ENCODE results near the gene TMEM176B. TPM values are rescaled to one million over a fixed set of nuclear protein-coding genes. Genes with fewer than 3 reads are reported as not detected.

TMEM176B gene
- total RNA-seq, 4 donors from 2014 or later, result 30.4 to 369 (median 224) TPM

- peaks cover 9 to 25% (median 13%) of the 10 kb centered on the region in 4 donors for H3K4me1 ChIP-seq
- no peak overlapping the region for H3K4me3 ChIP-seq
- H3K27ac ChIP-seq, result peak overlapping the region in 3 of 4 donors; percentile 32 to 56 (median 34)
- H3K9me3 ChIP-seq, result no peaks in the 10 kb centered on the region
- in situ Hi-C loops (cut with MboI; ENCODE audit: low pct_ligation_motif_present in 1 of 4, low pct_unique_long_range_greater_than_20kb in 1 of 4, low sequenced_read_pairs in 3 of 4), result no loop called here
- intact Hi-C loops (cut with DNase I; ENCODE audit: low total_unique reads), result no loop called here
- H3K36me3 ChIP-seq, result no peaks in the 10 kb centered on the region
- H3K27me3 ChIP-seq, result no peaks in the 10 kb centered on the region
- 67% methylated on average over 1 of the region's 1 CpG; no CpG with 5 or more reads in 1 of the 2 donors for WGBS, 2 donors (ENCODE audit: low coverage in 1 of 2)
- DNase-seq, result no peak
- no peak for TF ChIP-seq POLR2A (IDR thresholded peaks at IDR 0.05)
- TF ChIP-seq, protein P1, sequence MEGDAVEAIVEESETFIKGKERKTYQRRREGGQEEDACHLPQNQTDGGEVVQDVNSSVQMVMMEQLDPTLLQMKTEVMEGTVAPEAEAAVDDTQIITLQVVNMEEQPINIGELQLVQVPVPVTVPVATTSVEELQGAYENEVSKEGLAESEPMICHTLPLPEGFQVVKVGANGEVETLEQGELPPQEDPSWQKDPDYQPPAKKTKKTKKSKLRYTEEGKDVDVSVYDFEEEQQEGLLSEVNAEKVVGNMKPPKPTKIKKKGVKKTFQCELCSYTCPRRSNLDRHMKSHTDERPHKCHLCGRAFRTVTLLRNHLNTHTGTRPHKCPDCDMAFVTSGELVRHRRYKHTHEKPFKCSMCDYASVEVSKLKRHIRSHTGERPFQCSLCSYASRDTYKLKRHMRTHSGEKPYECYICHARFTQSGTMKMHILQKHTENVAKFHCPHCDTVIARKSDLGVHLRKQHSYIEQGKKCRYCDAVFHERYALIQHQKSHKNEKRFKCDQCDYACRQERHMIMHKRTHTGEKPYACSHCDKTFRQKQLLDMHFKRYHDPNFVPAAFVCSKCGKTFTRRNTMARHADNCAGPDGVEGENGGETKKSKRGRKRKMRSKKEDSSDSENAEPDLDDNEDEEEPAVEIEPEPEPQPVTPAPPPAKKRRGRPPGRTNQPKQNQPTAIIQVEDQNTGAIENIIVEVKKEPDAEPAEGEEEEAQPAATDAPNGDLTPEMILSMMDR (IDR thresholded peaks at IDR 0.05), result no peak
- no peak for TF ChIP-seq EP300 (IDR thresholded peaks at IDR 0.05; ENCODE audit: low read depth)
- no peak for TF ChIP-seq POLR2AphosphoS5 (IDR thresholded peaks at IDR 0.05)
Measured at GRCh38 chr7:150831851-150832250, 31.7 kb upstream of the TMEM176B start.

- no peaks in the 10 kb centered on the region for H3K27me3 ChIP-seq
- TF ChIP-seq EP300 (IDR thresholded peaks at IDR 0.05; ENCODE audit: low read depth), result peak; percentile 38
- TF ChIP-seq POLR2AphosphoS5 (IDR thresholded peaks at IDR 0.05), result peak in 2 of 3 donors; percentile 64 to 72
- TF ChIP-seq, protein P1 (IDR thresholded peaks at IDR 0.05), result peak in 2 of 5 experiments; percentile 21 to 26
- no peak for TF ChIP-seq POLR2A (IDR thresholded peaks at IDR 0.05)
- in situ Hi-C loops (cut with MboI; ENCODE audit: low pct_ligation_motif_present in 1 of 4, low pct_unique_long_range_greater_than_20kb in 1 of 4, low sequenced_read_pairs in 3 of 4) (no loop called here), intact Hi-C loops (cut with DNase I; ENCODE audit: low total_unique reads) (no loop called here)
- peaks cover 9 to 33% (median 21%) of the 10 kb centered on the region in 4 donors for H3K4me1 ChIP-seq
- DNase-seq, result peak; percentile 80
- 0% methylated on average over 1 of the region's 1 CpG; no CpG with 5 or more reads in 1 of the 2 donors for WGBS, 2 donors (ENCODE audit: low coverage in 1 of 2)
- peak overlapping the region; percentile 32 to 56 (median 39) for H3K27ac ChIP-seq
- no peaks in the 10 kb centered on the region for H3K9me3 ChIP-seq
- H3K36me3 ChIP-seq, result no peaks in the 10 kb centered on the region
- no peak overlapping the region for H3K4me3 ChIP-seq
Measured at GRCh38 chr7:150830937-150831336, 30.8 kb upstream of the TMEM176B start.

GRCh38 chr7:150829426-150829825 lies 29.3 kb upstream of the TMEM176B start:
- Histone ChIP-seq H3K36me3 (no peaks in the 10 kb centered on the region), H3K4me1 (peaks cover 9 to 41% (median 28%) of the 10 kb centered on the region in 4 donors), H3K27ac (no peak overlapping the region), H3K27me3 (no peaks in the 10 kb centered on the region), H3K9me3 (no peaks in the 10 kb centered on the region), H3K4me3 (no peak overlapping the region)
- no peak for DNase-seq
- intact Hi-C loops (cut with DNase I; ENCODE audit: low total_unique reads) (no loop called here), in situ Hi-C loops (cut with MboI; ENCODE audit: low pct_ligation_motif_present in 1 of 4, low pct_unique_long_range_greater_than_20kb in 1 of 4, low sequenced_read_pairs in 3 of 4) (no loop called here)
- no peak for TF ChIP-seq POLR2AphosphoS5 (IDR thresholded peaks at IDR 0.05)
- 54 to 83% methylated on average over 1 of the region's 1 CpG for WGBS, 2 donors (ENCODE audit: low coverage in 1 of 2)

GRCh38 chr7:150828384-150828783 lies 28.2 kb upstream of the TMEM176B start:
- Histone ChIP-seq H3K9me3 (no peaks in the 10 kb centered on the region), H3K27me3 (no peaks in the 10 kb centered on the region), H3K36me3 (no peaks in the 10 kb centered on the region), H3K4me1 (peaks cover 9 to 41% (median 28%) of the 10 kb centered on the region in 4 donors), H3K4me3 (no peak overlapping the region), H3K27ac (no peak overlapping the region)
- TF ChIP-seq POLR2A (IDR thresholded peaks at IDR 0.05) (no peak), EP300 (IDR thresholded peaks at IDR 0.05; ENCODE audit: low read depth) (no peak), POLR2AphosphoS5 (IDR thresholded peaks at IDR 0.05) (no peak)
- TF ChIP-seq, protein P1 (IDR thresholded peaks at IDR 0.05), result no peak
- intact Hi-C loops (cut with DNase I; ENCODE audit: low total_unique reads) (no loop called here), in situ Hi-C loops (cut with MboI; ENCODE audit: low pct_ligation_motif_present in 1 of 4, low pct_unique_long_range_greater_than_20kb in 1 of 4, low sequenced_read_pairs in 3 of 4) (no loop called here)
- DNase-seq, result no peak
- WGBS, 2 donors (ENCODE audit: low coverage in 1 of 2), result 85 to 100% methylated on average over 2 of the region's 2 CpGs

Data from transverse colon (tissue), 4 donors.